Endothelial cell of umbilical vein (primary cell): ENCODE measurements around the gene DPP9.

Source experiments
- CTCF ChIP-seq, 2 donors: IDR thresholded peaks; 1 replicate in 1 of 2; 2 replicates in 1 of 2; pipeline ENCODE4 v1.5.1; 2011; ENCODE audit warnings: low read length in 2 of 2, mild to moderate bottlenecking in 2 of 2, moderate library complexity in 2 of 2, control low read depth in 1 of 2, inconsistent platforms in 1 of 2, low read depth in 1 of 2; ENCODE audit not compliant: insufficient read depth in 1 of 2; ENCODE audit errors: extremely low read depth in 1 of 2
- EZH2 ChIP-seq: IDR thresholded peaks from 2 replicates; pipeline ENCODE4 v1.6.1; 2012; ENCODE audit warnings: borderline replicate concordance, low read depth, mild to moderate bottlenecking, moderate library complexity, low read length, inconsistent platforms; ENCODE audit not compliant: severe bottlenecking
- POLR2A ChIP-seq: IDR thresholded peaks from 2 replicates; pipeline ENCODE4 v1.6.1; 2012; ENCODE audit warnings: low read depth, mild to moderate bottlenecking, control low read depth, low read length

- TF ChIP-seq CTCF (IDR thresholded peaks at IDR 0.05; ENCODE audit: extremely low read depth in 1 of 2, insufficient read depth in 1 of 2, low read depth in 1 of 2, low read length in 2 of 2) (no peak), POLR2A (no peak), EZH2 (no peak)
Observed at GRCh38 chr19:4689403-4689802, 34.2 kb downstream of the DPP9 start.
